VCaP (cell line): ENCODE measurements around the gene SLC5A11.

Experiments used
- H3K27ac ChIP-seq: fragments of 450-650 bp; 2 replicates; pipeline ENCODE4 v1.5.1; 2017
- TF ChIP-seq, protein P1 (sequence below): fragments of 450-650 bp; conservative IDR thresholded peaks from 2 replicates; pipeline ENCODE4 v1.5.1; 2017; ENCODE audit warnings: mild to moderate bottlenecking, moderate library complexity

Gene SLC5A11

GRCh38 chr16:24815021-24815420, 30.7 kb upstream of the SLC5A11 start:
- H3K27ac ChIP-seq = no peak overlapping the region
- TF ChIP-seq, protein P1, sequence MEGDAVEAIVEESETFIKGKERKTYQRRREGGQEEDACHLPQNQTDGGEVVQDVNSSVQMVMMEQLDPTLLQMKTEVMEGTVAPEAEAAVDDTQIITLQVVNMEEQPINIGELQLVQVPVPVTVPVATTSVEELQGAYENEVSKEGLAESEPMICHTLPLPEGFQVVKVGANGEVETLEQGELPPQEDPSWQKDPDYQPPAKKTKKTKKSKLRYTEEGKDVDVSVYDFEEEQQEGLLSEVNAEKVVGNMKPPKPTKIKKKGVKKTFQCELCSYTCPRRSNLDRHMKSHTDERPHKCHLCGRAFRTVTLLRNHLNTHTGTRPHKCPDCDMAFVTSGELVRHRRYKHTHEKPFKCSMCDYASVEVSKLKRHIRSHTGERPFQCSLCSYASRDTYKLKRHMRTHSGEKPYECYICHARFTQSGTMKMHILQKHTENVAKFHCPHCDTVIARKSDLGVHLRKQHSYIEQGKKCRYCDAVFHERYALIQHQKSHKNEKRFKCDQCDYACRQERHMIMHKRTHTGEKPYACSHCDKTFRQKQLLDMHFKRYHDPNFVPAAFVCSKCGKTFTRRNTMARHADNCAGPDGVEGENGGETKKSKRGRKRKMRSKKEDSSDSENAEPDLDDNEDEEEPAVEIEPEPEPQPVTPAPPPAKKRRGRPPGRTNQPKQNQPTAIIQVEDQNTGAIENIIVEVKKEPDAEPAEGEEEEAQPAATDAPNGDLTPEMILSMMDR = no peak

GRCh38 chr16:24816688-24817087, 29.1 kb upstream of the SLC5A11 start:
- TF ChIP-seq, protein P1 = no peak

DNA sequence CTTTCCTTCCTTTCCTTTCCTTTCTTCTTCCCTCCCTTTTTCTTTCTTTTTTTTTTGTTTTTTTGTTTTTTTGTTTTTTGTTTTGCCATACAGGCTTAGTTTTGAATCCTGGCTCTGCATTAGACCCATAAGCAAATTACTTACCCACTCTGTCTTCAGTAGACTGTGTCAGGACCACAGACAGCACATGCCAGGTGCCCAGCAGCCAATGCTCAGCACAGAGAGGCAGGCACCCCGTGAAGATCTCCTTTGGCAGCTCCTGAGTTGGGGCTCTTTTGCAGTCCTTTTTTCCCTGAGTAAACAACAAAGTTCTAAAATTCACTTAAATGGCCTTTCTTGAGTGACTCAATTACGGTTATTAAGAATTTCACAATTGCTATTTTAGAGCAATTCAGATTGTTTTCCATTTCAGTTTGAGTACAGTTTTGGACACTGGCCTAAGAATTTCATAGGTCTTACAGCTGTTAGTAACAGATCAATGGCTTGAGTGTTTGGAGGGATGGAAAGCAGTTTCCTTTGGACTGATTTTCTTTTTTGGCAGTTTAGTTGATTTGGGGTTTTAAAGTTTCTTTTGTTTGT, 26.2 kb upstream of the SLC5A11 start:
- H3K27ac ChIP-seq = no peak overlapping the region
- TF ChIP-seq, protein P1 = no peak

More at GRCh38 chr16:24816688-24817087, 29.1 kb upstream of the SLC5A11 start:
- no peak overlapping the region for H3K27ac ChIP-seq

DNA sequence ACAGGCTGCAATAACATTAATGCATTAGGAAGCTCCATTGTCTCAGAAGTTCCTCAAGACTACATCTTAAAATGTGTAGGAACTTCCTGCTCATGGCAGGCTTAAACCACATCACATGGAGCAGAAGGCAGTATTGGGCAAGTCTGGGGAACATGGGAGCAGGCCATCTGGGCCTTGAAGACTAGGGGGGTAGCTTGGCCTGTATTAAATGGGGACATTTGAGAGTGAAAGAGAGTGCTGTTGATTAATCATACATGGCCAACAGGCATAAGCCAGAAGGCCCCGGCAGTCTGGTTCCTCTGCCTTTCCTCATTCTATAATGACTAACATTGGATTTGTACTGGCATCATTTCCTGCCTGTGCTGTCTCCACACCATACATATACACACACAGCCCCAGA, 25.2 kb upstream of the SLC5A11 start:
- TF ChIP-seq, protein P1 = no peak
- H3K27ac ChIP-seq = no peak overlapping the region

DNA sequence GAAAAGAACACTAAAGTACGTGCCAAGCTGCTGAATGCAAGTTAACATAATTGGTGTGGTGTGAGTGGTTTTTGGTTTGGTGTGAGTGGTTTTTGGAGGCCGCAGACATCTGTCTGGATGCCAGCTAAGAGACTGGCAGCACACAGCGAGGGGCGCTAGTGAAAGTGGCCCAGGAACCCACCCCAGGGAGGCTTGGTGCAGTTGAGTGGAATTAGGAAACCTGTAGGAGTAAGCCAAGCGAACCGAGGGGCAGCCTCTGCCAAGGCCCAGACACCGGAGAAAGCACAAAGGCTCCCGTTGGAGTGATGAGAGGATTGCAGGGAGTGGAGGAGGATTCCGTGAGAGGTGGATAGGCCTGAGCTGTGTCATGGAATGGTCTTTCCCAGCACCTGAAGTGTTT, 24.6 kb upstream of the SLC5A11 start:
- H3K27ac ChIP-seq = no peak overlapping the region
- TF ChIP-seq, protein P1 = no peak

- no peak overlapping the region for H3K27ac ChIP-seq
- TF ChIP-seq, protein P1 = no peak
Observed at GRCh38 chr16:24822542-24822941, 23.2 kb upstream of the SLC5A11 start.

GRCh38 chr16:24822974-24823373, 22.8 kb upstream of the SLC5A11 start:
- H3K27ac ChIP-seq = no peak overlapping the region
- TF ChIP-seq, protein P1 = no peak
